Caco-2 (cell line): ENCODE data around the gene GLI3. TPM values are rescaled to one million over a fixed set of nuclear protein-coding genes. Genes with fewer than 3 reads are reported as not detected.

Experiments used
- BruUV-seq: library from RNA; stranded (reverse); fragments of 400-500 nt; replicated peaks from 2 replicates; lab custom pipeline; 2021; lab: Mats Ljungman, UMichigan
- CTCF ChIA-PET: fragments of 300-600 bp; sonication (Branson Sonifier 250); formaldehyde crosslinking; loops from one replicate; lab custom pipeline; 2022; ENCODE audit warnings: antibody characterized with exemption; lab: Charles Lee
- POLR2A ChIA-PET: fragments of 300-600 bp; sonication (Branson Sonifier 250); formaldehyde crosslinking; loops from one replicate; lab custom pipeline; 2022; ENCODE audit warnings: antibody characterized with exemption; lab: Charles Lee
- DNase-seq, 2 experiments: peaks; one replicate each; pipeline versions ENCODE4 v3.0.0 to v3.0.0-alpha.2; 2020 to 2022
- H3K27me3 ChIP-seq: replicated peaks from 2 replicates; pipeline ENCODE4 v1.6.0; 2011; ENCODE audit warnings: low read length; ENCODE audit not compliant: control insufficient read depth, insufficient read depth
- H3K36me3 ChIP-seq: 2 replicates; pipeline ENCODE4 v1.5.1; 2011; ENCODE audit warnings: low read length; ENCODE audit not compliant: control insufficient read depth, insufficient read depth
- H3K4me1 ChIP-seq: fragments of 250-450 bp; sonication (Bioruptor Pico); 2 replicates; pipeline ENCODE4 v1.5.1; 2020; ENCODE audit warnings: mild to moderate bottlenecking
- H3K4me3 ChIP-seq: 2 replicates; pipeline ENCODE4 v1.5.1; 2011; ENCODE audit warnings: low read depth, mild to moderate bottlenecking, control low read depth, low read length
- H3K9me3 ChIP-seq: fragments of 250-450 bp; sonication (Bioruptor Pico); 2 replicates; pipeline ENCODE4 v1.5.1; 2020; ENCODE audit warnings: mild to moderate bottlenecking, moderate library complexity
- H3K27ac Mint-ChIP-seq: one replicate; pipeline ENCODE4 v1.8.0; 2022; ENCODE audit warnings: mixed read lengths; ENCODE audit not compliant: unreplicated experiment
- H3K27me3 Mint-ChIP-seq: one replicate; pipeline ENCODE4 v1.8.0; 2022; ENCODE audit warnings: mixed read lengths; ENCODE audit not compliant: insufficient read depth, unreplicated experiment
- H3K36me3 Mint-ChIP-seq: one replicate; pipeline ENCODE4 v1.8.0; 2022; ENCODE audit warnings: mild to moderate bottlenecking, mixed read lengths; ENCODE audit not compliant: insufficient read depth, unreplicated experiment
- H3K4me1 Mint-ChIP-seq: one replicate; pipeline ENCODE4 v1.8.0; 2022; ENCODE audit warnings: low read depth, mixed read lengths; ENCODE audit not compliant: unreplicated experiment
- H3K4me3 Mint-ChIP-seq: one replicate; pipeline ENCODE4 v1.8.0; 2022; ENCODE audit warnings: mild to moderate bottlenecking, moderate library complexity, mixed read lengths; ENCODE audit not compliant: unreplicated experiment
- H3K9me3 Mint-ChIP-seq: one replicate; pipeline ENCODE4 v1.8.0; 2022; ENCODE audit warnings: mixed read lengths; ENCODE audit not compliant: unreplicated experiment
- intact Hi-C: fragments of 100-400 bp; cut with micrococcal nuclease; formaldehyde crosslinking; loops from one replicate; pipeline ENCODE4 v1.10.0; 2022; ENCODE audit not compliant: unreplicated experiment
- total RNA-seq: library from RNA; stranded (reverse); gene quantifications from 2 replicates; pipeline ENCODE4 v1.2.3, GENCODE V29; 2022
- TF ChIP-seq, protein P1 (sequence below), 2 experiments: fragments of 200-600 bp in 1 of 2; IDR thresholded peaks; 1 replicate in 1 of 2; 2 replicates in 1 of 2; pipeline versions ENCODE4 v1.5.1 to v1.8.0; 2011 to 2022; ENCODE audit warnings: antibody characterized with exemption in 1 of 2, control low read depth in 1 of 2, inconsistent platforms in 1 of 2, low read depth in 1 of 2, low read length in 1 of 2, mild to moderate bottlenecking in 1 of 2, moderate library complexity in 1 of 2; ENCODE audit not compliant: insufficient read depth in 1 of 2, severe bottlenecking in 1 of 2, unreplicated experiment in 1 of 2

Gene GLI3
- total RNA-seq, 1 experiment from 2014 or later, result 1.00 TPM

DNA sequence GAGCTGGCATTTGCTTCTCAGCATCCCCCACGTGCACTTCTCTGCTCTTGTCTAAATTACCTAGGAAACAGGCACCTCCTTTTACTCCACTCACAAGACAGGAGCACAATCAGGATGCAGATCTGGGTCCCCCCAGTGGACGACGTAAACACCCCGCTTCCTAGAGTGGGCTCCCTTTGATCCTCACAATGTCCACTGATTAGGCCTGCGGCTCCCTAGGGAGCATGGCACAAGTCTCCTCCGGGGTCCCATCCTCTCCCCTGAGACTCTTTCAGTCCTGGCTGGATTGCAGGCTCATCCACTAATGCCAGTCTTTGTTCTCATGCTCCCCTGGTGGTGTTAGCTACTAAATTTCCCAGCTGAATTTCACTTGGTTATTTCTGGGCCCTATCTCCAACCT is 98.3 kb downstream of the GLI3 start:
- Histone ChIP-seq H3K4me3 (no peak overlapping the region), H3K4me1 (no peaks in the 10 kb centered on the region), H3K27me3 (no peaks in the 10 kb centered on the region; the same call in 1 of the 2 replicates), H3K36me3 (no peaks in the 10 kb centered on the region), H3K9me3 (no peaks in the 10 kb centered on the region)
- ChIA-PET POLR2A (no interaction called here), CTCF (no interaction called here)
- Mint-ChIP-seq H3K4me1 (no peaks in the 10 kb centered on the region), H3K27ac (no peak overlapping the region), H3K4me3 (no peak overlapping the region), H3K9me3 (no peaks in the 10 kb centered on the region), H3K27me3 (peaks cover 24% of the 10 kb centered on the region), H3K36me3 (no peaks in the 10 kb centered on the region)
- DNase-seq, result no peak
- BruUV-seq, result no TSS peak
- TF ChIP-seq, protein P1, sequence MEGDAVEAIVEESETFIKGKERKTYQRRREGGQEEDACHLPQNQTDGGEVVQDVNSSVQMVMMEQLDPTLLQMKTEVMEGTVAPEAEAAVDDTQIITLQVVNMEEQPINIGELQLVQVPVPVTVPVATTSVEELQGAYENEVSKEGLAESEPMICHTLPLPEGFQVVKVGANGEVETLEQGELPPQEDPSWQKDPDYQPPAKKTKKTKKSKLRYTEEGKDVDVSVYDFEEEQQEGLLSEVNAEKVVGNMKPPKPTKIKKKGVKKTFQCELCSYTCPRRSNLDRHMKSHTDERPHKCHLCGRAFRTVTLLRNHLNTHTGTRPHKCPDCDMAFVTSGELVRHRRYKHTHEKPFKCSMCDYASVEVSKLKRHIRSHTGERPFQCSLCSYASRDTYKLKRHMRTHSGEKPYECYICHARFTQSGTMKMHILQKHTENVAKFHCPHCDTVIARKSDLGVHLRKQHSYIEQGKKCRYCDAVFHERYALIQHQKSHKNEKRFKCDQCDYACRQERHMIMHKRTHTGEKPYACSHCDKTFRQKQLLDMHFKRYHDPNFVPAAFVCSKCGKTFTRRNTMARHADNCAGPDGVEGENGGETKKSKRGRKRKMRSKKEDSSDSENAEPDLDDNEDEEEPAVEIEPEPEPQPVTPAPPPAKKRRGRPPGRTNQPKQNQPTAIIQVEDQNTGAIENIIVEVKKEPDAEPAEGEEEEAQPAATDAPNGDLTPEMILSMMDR (IDR thresholded peaks at IDR 0.05; ENCODE audit: insufficient read depth in 1 of 2, low read depth in 1 of 2, low read length in 1 of 2, severe bottlenecking in 1 of 2, unreplicated experiment in 1 of 2), result no peak
- intact Hi-C loops, result no loop called here

DNA sequence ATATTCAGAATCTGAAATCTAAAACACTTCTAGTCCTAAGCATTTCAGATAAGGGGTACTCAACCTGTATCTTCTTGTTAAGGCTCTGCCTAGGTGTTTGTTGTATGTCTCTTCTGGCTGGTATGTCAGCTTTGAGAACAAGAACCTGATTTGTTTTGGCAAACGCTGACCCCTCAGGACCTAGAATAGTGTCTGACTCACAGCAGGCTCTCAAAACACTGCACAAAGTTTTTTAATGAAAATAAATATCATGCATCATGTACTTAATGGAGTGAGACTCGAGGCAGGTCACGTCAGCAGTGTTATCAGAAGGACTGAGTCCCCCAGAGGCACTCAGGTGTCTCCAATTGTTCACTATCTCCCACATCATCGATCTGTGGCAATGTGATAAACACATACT is 99.1 kb downstream of the GLI3 start:
- no TSS peak for BruUV-seq
- CTCF ChIA-PET, result interaction anchor here (0.6 kb wide), 1 partner anchor 126 kb away, joined by 3 read pairs; no protein-coding TSS in a partner anchor
- Mint-ChIP-seq H3K4me3 (no peak overlapping the region), H3K27me3 (peaks cover 24% of the 10 kb centered on the region), H3K4me1 (no peaks in the 10 kb centered on the region), H3K27ac (no peak overlapping the region), H3K36me3 (no peaks in the 10 kb centered on the region), H3K9me3 (no peaks in the 10 kb centered on the region)
- Histone ChIP-seq H3K27me3 (no peaks in the 10 kb centered on the region; the same call in 1 of the 2 replicates), H3K9me3 (no peaks in the 10 kb centered on the region), H3K4me3 (no peak overlapping the region), H3K4me1 (no peaks in the 10 kb centered on the region), H3K36me3 (no peaks in the 10 kb centered on the region)
- POLR2A ChIA-PET, result no interaction called here
- intact Hi-C loops, result no loop called here
- TF ChIP-seq, protein P1 (IDR thresholded peaks at IDR 0.05; ENCODE audit: insufficient read depth in 1 of 2, low read depth in 1 of 2, low read length in 1 of 2, severe bottlenecking in 1 of 2, unreplicated experiment in 1 of 2), result no peak
- no peak for DNase-seq

DNA sequence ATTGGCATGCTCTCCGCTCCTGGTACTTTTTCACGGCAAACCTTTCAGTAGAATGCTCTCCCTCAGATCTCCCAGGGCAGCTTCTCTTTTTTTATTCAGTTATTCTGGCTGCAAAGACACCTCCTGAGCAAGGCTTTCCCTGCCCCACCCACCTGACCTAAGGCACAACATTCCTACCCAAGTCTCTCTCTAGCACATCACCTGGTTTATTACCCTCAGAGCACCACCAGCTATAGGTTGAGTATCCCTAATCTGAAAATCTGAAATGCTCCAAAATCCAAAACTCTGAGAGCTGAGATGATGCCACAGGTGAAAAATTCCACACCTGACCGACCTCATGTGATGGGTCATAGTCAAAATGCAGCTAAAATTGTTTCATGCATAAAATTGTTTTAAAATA is 99.6 kb downstream of the GLI3 start:
- Mint-ChIP-seq H3K4me1 (no peaks in the 10 kb centered on the region), H3K36me3 (no peaks in the 10 kb centered on the region), H3K9me3 (no peaks in the 10 kb centered on the region), H3K27ac (peak overlapping the region; percentile 18), H3K27me3 (peaks cover 24% of the 10 kb centered on the region), H3K4me3 (peak overlapping the region; percentile 6)
- CTCF ChIA-PET, result interaction anchor here (0.6 kb wide), 1 partner anchor 125 kb away, joined by 3 read pairs; no protein-coding TSS in a partner anchor
- TF ChIP-seq, protein P1 (IDR thresholded peaks at IDR 0.05; ENCODE audit: insufficient read depth in 1 of 2, low read depth in 1 of 2, low read length in 1 of 2, severe bottlenecking in 1 of 2, unreplicated experiment in 1 of 2), result no peak
- Histone ChIP-seq H3K4me1 (no peaks in the 10 kb centered on the region), H3K9me3 (no peaks in the 10 kb centered on the region), H3K4me3 (no peak overlapping the region), H3K27me3 (no peaks in the 10 kb centered on the region; the same call in 1 of the 2 replicates), H3K36me3 (no peaks in the 10 kb centered on the region)
- DNase-seq, result no peak
- POLR2A ChIA-PET, result no interaction called here
- BruUV-seq, result no TSS peak
- intact Hi-C loops, result no loop called here
